Central memory CD4-positive, alpha-beta T cell (primary cell): ENCODE results near the gene ACTR10.
"Not testable (repeated sequence)": the region's sequence is repeated elsewhere in the genome, so short reads cannot be mapped to it uniquely, and the experiment has no call there.

ENCODE experiments used
- DNase-seq: peaks from one replicate; pipeline ENCODE4 v3.0.0; 2022

Gene ACTR10

GRCh38 chr14:58227096-58227819 lies 27.3 kb downstream of the ACTR10 start:
- DNase-seq, result no peak

GRCh38 chr14:58238252-58239243 lies 38.6 kb downstream of the ACTR10 start:
- peak; percentile 16 for DNase-seq

- DNase-seq, result peak; percentile 82
These were observed 39.6 kb downstream of the ACTR10 start for GRCh38 chr14:58239244-58240195.

- no peak for DNase-seq
These were observed 44.0 kb downstream of the ACTR10 start for GRCh38 chr14:58243790-58244555.

GRCh38 chr14:58244556-58245387 lies 44.8 kb downstream of the ACTR10 start, which contains the start of gene PSMA3:
PSMA3 (plus strand) TSS chr14:58244843; CDS start chr14:58244921, 78 bp downstream.
- peak; percentile 98 for DNase-seq

GRCh38 chr14:58245562-58245961 lies 45.6 kb downstream of the ACTR10 start:
- no peak for DNase-seq

GRCh38 chr14:58249611-58250010 lies 49.7 kb downstream of the ACTR10 start:
- DNase-seq, result no peak

GRCh38 chr14:58258156-58258555 lies 58.2 kb downstream of the ACTR10 start:
- DNase-seq, result no peak

GRCh38 chr14:58262005-58262404 lies 62.1 kb downstream of the ACTR10 start:
- DNase-seq, result not testable (repeated sequence)

- no peak for DNase-seq
These were observed 65.5 kb downstream of the ACTR10 start for GRCh38 chr14:58265401-58265800.

- no peak for DNase-seq
These were observed 70.7 kb downstream of the ACTR10 start for GRCh38 chr14:58270628-58271027.

GRCh38 chr14:58272588-58273372 lies 72.8 kb downstream of the ACTR10 start:
- no peak for DNase-seq

GRCh38 chr14:58274881-58275280 lies 74.9 kb downstream of the ACTR10 start:
- DNase-seq, result no peak

GRCh38 chr14:58275527-58276190 lies 75.7 kb downstream of the ACTR10 start:
- no peak for DNase-seq

GRCh38 chr14:58276208-58276607 lies 76.3 kb downstream of the ACTR10 start:
- DNase-seq, result no peak

- DNase-seq, result no peak
These were observed 78.2 kb downstream of the ACTR10 start for GRCh38 chr14:58278177-58278576.

- peak; percentile 29 for DNase-seq
These were observed 81.2 kb downstream of the ACTR10 start for GRCh38 chr14:58280954-58281787.

GRCh38 chr14:58281969-58282368 lies 82.0 kb downstream of the ACTR10 start:
- no peak for DNase-seq
